ENCODE results near the gene TDRD10. TPM values are rescaled to one million over a fixed set of nuclear protein-coding genes. Genes with fewer than 3 reads are reported as not detected.

TDRD10 gene
- total RNA-seq, 1 experiment from 2014 or later, result not detected

DNA sequence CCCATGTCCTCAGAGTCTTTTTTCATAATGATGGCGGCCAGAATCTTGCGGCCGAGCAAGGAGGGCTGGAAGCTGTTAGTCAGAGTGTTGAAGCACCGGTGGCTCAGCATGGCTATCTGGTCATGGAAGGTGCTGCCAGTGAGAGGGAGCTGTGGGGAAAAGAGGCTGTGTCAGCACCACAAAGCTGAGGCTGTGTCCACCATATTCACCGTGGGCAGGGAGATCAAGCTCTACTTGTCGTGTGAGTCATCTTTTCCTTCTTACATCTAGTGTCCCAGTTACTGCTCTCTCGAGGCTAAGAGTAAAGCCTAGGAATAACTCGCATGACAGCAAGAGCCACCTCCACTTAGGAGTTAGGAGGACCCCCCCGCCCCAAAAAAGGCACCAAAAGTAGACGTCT is 87.8 kb downstream of the TDRD10 start:
- Histone ChIP-seq H3K27me3 (ENCODE audit: low read length) (no peaks in the 10 kb centered on the region), H3K9me2 (replicated peaks; ENCODE audit: low read length) (no peaks in the 10 kb centered on the region), H3K4me3 (ENCODE audit: low read length) (no peak overlapping the region), H3K4me2 (ENCODE audit: low read length) (no peak overlapping the region), H3K9ac (ENCODE audit: low read length) (no peak overlapping the region), H3K36me3 (ENCODE audit: low read depth, low read length) (peaks cover 94% of the 10 kb centered on the region), H4K20me1 (ENCODE audit: low read length) (no peaks in the 10 kb centered on the region), H3K27ac (ENCODE audit: low read length) (no peak overlapping the region), H3K79me2 (ENCODE audit: low read length) (peaks cover 5% of the 10 kb centered on the region), H3K9me3 (ENCODE audit: low read length) (no peaks in the 10 kb centered on the region), H3K4me1 (ENCODE audit: insufficient read depth, low read length) (no peaks in the 10 kb centered on the region), H2AFZ (ENCODE audit: low read length) (no peak overlapping the region), H3F3A (ENCODE audit: low read length, unreplicated experiment) (no peaks in the 10 kb centered on the region)
- no peak for TF ChIP-seq EZH2phosphoT487 (IDR thresholded peaks at IDR 0.05; ENCODE audit: borderline replicate concordance, low read length)
- TF ChIP-seq, protein P1, sequence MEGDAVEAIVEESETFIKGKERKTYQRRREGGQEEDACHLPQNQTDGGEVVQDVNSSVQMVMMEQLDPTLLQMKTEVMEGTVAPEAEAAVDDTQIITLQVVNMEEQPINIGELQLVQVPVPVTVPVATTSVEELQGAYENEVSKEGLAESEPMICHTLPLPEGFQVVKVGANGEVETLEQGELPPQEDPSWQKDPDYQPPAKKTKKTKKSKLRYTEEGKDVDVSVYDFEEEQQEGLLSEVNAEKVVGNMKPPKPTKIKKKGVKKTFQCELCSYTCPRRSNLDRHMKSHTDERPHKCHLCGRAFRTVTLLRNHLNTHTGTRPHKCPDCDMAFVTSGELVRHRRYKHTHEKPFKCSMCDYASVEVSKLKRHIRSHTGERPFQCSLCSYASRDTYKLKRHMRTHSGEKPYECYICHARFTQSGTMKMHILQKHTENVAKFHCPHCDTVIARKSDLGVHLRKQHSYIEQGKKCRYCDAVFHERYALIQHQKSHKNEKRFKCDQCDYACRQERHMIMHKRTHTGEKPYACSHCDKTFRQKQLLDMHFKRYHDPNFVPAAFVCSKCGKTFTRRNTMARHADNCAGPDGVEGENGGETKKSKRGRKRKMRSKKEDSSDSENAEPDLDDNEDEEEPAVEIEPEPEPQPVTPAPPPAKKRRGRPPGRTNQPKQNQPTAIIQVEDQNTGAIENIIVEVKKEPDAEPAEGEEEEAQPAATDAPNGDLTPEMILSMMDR (conservative IDR thresholded peaks at IDR 0.05; ENCODE audit: low read depth, low read length), result no peak
- no peak for TF ChIP-seq EZH2 (IDR thresholded peaks at IDR 0.05; ENCODE audit: low read length, unreplicated experiment)
- no peak for ATAC-seq
- no TSS peak for BruUV-seq (replicated peaks)
- ChIA-PET CTCF (no interaction called here), POLR2A (ENCODE audit: unreplicated experiment) (no interaction called here)
- intact Hi-C loops (cut with micrococcal nuclease), result no loop called here
- DNase-seq, result no peak

DNA sequence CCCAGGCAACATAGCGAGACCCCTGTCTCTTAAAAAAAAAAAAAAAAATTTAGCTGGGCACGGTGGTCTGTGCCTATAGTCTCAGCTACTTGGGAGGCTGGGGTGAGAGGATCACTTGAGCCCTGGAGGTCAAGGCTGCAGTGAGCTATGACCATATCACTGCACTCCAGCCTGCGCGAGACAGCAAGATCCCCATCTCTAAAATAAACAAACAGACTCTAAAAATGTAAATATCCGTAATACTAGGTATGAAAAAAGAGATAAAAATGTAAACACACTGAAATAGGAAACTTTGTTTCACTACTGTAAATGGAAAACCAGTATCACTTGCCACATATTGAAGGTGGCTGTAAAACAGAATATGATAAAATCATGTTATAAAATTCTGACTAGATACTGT is 88.7 kb downstream of the TDRD10 start:
- DNase-seq (no peak), ATAC-seq (no peak)
- peaks cover 89% of the 10 kb centered on the region for H3K36me3 ChIP-seq (ENCODE audit: low read depth, low read length)
- TF ChIP-seq EZH2 (IDR thresholded peaks at IDR 0.05; ENCODE audit: low read length, unreplicated experiment) (no peak), EZH2phosphoT487 (IDR thresholded peaks at IDR 0.05; ENCODE audit: borderline replicate concordance, low read length) (no peak)
- TF ChIP-seq, protein P1 (conservative IDR thresholded peaks at IDR 0.05; ENCODE audit: low read depth, low read length), result no peak
- no peak overlapping the region for H3K27ac ChIP-seq (ENCODE audit: low read length)
- H3K4me2 ChIP-seq (ENCODE audit: low read length), result no peak overlapping the region
- CTCF ChIA-PET, result no interaction called here
- H4K20me1 ChIP-seq (ENCODE audit: low read length), result no peaks in the 10 kb centered on the region
- no peak overlapping the region for H3K9ac ChIP-seq (ENCODE audit: low read length)
- POLR2A ChIA-PET (ENCODE audit: unreplicated experiment), result interaction anchor here (0.5 kb wide), 1 partner anchor 12 kb away, joined by 3 read pairs; no protein-coding TSS in a partner anchor
- peaks cover under 1% of the 10 kb centered on the region for H3K4me1 ChIP-seq (ENCODE audit: insufficient read depth, low read length)
- H3K9me3 ChIP-seq (ENCODE audit: low read length), result no peaks in the 10 kb centered on the region
- H3F3A ChIP-seq (ENCODE audit: low read length, unreplicated experiment), result no peaks in the 10 kb centered on the region
- H3K9me2 ChIP-seq (replicated peaks; ENCODE audit: low read length), result no peaks in the 10 kb centered on the region
- no TSS peak for BruUV-seq (replicated peaks)
- peaks cover 10% of the 10 kb centered on the region for H3K79me2 ChIP-seq (ENCODE audit: low read length)
- H3K4me3 ChIP-seq (ENCODE audit: low read length), result no peak overlapping the region
- intact Hi-C loops (cut with micrococcal nuclease), result no loop called here
- H3K27me3 ChIP-seq (ENCODE audit: low read length), result no peaks in the 10 kb centered on the region
- H2AFZ ChIP-seq (ENCODE audit: low read length), result no peak overlapping the region

DNA sequence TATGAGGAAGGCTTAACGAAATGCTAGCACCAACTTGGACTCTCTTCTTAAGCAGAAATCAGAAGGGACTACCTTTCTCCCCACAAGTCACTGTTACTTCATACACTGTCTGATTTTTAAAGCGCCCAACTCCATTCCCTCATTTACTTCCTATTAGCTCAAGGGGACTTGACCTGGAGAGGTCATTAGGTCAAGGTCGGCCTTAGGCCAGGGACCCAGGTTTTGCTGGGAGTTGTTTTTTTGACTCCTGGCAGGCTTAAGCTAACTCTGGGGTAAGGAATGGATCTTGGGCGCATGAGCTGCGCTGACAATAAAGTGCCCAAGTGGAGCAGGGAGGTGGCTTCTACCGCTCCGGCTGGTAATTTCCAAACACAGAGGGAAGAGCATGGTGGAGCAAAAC is 89.2 kb downstream of the TDRD10 start:
- H4K20me1 ChIP-seq (ENCODE audit: low read length), result no peaks in the 10 kb centered on the region
- no peak overlapping the region for H2AFZ ChIP-seq (ENCODE audit: low read length)
- no peaks in the 10 kb centered on the region for H3K9me3 ChIP-seq (ENCODE audit: low read length)
- no peak overlapping the region for H3K9ac ChIP-seq (ENCODE audit: low read length)
- no peak overlapping the region for H3K4me3 ChIP-seq (ENCODE audit: low read length)
- ATAC-seq, result no peak
- H3K4me2 ChIP-seq (ENCODE audit: low read length), result no peak overlapping the region
- H3K36me3 ChIP-seq (ENCODE audit: low read depth, low read length), result peaks cover 88% of the 10 kb centered on the region
- ChIA-PET CTCF (no interaction called here), POLR2A (ENCODE audit: unreplicated experiment) (interaction anchor here (0.5 kb wide), 1 partner anchor 11 kb away, joined by 3 read pairs; no protein-coding TSS in a partner anchor)
- H3F3A ChIP-seq (ENCODE audit: low read length, unreplicated experiment), result no peaks in the 10 kb centered on the region
- H3K4me1 ChIP-seq (ENCODE audit: insufficient read depth, low read length), result peaks cover 5% of the 10 kb centered on the region
- H3K27me3 ChIP-seq (ENCODE audit: low read length), result no peaks in the 10 kb centered on the region
- H3K79me2 ChIP-seq (ENCODE audit: low read length), result peaks cover 10% of the 10 kb centered on the region
- TF ChIP-seq EZH2phosphoT487 (IDR thresholded peaks at IDR 0.05; ENCODE audit: borderline replicate concordance, low read length) (no peak), EZH2 (IDR thresholded peaks at IDR 0.05; ENCODE audit: low read length, unreplicated experiment) (no peak)
- TF ChIP-seq, protein P1 (conservative IDR thresholded peaks at IDR 0.05; ENCODE audit: low read depth, low read length), result no peak
- DNase-seq, result no peak
- no TSS peak for BruUV-seq (replicated peaks)
- no peaks in the 10 kb centered on the region for H3K9me2 ChIP-seq (replicated peaks; ENCODE audit: low read length)
- no peak overlapping the region for H3K27ac ChIP-seq (ENCODE audit: low read length)
- intact Hi-C loops (cut with micrococcal nuclease), result no loop called here
